Neural progenitor cell (in vitro differentiated cells): ENCODE measurements around the gene PCDH1.

Experiments
- EZH2 ChIP-seq: fragments of 200-600 bp; sonication (generic); IDR thresholded peaks from 2 replicates; pipeline ENCODE4 v1.6.1; 2017; ENCODE audit warnings: antibody characterized with exemption, mild to moderate bottlenecking, moderate library complexity
- TF ChIP-seq, protein P1 (sequence below): fragments of 200-600 bp; sonication (generic); IDR thresholded peaks from 2 replicates; pipeline ENCODE4 v1.5.1; 2017; ENCODE audit warnings: antibody characterized with exemption, mild to moderate bottlenecking

DNA sequence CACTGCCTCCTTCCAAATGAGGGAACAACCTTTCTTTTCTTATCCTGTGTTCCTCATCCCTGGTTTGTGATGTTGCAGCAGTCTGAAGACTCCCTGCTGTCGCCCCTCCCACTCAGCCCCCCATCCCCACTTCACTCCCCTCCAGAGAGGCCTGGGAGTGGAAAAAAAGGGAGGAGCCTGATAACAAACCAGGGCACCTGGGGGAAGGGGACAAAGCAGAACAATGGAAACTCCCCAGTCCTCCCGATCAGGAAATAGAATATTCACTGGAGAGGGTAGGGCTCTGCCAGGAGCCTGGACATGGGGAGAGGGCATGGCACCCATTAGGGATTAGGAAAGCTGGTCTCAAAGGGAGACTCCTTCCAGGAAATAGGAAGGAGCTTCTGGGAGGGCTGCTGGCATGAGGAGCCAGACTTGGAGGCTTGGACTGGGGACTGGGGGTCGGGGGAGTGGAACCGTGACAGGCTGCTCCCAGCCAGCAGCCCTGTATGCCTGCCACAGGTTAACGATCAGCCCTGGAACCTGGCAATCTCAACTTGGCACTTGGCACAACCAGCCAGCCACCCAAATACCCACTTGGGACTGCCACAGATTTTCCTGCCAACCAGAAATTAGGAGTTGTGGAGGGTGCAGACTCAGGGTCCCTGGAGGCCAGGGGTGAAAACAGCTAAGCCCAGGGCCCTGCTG is 20.0 kb downstream of the PCDH1 start:
- TF ChIP-seq, protein P1, sequence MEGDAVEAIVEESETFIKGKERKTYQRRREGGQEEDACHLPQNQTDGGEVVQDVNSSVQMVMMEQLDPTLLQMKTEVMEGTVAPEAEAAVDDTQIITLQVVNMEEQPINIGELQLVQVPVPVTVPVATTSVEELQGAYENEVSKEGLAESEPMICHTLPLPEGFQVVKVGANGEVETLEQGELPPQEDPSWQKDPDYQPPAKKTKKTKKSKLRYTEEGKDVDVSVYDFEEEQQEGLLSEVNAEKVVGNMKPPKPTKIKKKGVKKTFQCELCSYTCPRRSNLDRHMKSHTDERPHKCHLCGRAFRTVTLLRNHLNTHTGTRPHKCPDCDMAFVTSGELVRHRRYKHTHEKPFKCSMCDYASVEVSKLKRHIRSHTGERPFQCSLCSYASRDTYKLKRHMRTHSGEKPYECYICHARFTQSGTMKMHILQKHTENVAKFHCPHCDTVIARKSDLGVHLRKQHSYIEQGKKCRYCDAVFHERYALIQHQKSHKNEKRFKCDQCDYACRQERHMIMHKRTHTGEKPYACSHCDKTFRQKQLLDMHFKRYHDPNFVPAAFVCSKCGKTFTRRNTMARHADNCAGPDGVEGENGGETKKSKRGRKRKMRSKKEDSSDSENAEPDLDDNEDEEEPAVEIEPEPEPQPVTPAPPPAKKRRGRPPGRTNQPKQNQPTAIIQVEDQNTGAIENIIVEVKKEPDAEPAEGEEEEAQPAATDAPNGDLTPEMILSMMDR, result no peak
- TF ChIP-seq EZH2, result no peak
